DOHH2 (cell line): ENCODE measurements around the gene VGLL1.

Source experiments
- CTCF ChIP-seq: fragments of 200-600 bp; sonication (generic); IDR thresholded peaks from one replicate; pipeline ENCODE4 v1.5.1; 2014; ENCODE audit warnings: antibody characterized with exemption, mild to moderate bottlenecking, low read depth, low read length; ENCODE audit not compliant: poor library complexity, severe bottlenecking
- EZH2phosphoT487 ChIP-seq: fragments of 200-600 bp; sonication (generic); IDR thresholded peaks from 2 replicates; pipeline ENCODE4 v1.6.1; 2017; ENCODE audit warnings: borderline replicate concordance, mild to moderate bottlenecking, antibody characterized with exemption, low read length, moderate library complexity, mixed read lengths

GRCh38 chrX:136549226-136549625 lies 17.2 kb downstream of the VGLL1 start:
- no peak for TF ChIP-seq CTCF
- TF ChIP-seq EZH2phosphoT487 = no peak
